ENCODE results near the gene TENT4A.

The TENT4A gene

DNA sequence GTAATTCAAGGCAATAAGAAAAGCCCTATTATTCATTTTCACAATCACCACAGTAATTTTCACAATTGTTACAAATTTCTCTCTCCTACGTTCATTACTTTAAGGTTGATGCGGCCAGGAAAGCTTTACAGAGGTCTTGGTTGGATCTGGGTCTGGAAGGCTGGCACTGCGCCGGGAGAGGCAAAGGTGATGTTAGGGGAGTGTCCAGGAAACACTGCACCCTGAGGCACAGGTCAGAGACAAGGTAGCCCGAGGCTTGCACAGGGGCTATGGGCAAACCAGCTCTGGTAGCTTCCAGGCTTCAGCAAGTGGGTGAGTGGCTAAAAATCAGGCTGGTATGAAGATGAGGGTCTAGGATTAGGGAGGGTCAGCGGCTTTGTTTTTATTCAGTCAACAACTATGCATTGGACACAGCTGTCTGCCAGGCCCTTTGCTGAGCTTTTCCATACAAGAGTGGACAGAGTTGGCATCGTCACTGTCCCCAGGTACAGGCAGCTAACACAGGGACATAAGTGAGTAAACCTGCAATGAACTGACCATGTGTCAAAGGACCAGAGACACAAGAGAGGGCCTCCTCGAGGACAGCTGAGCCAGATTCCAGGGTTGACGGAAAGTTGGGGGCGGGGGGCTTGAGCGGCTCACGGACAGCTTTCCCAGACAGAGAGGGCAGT is 12.4 kb upstream of the TENT4A start:
- DNase-seq (ENCODE audit: extremely low read depth, insufficient read length): no peak
- no peak overlapping the region for H3K4me3 ChIP-seq (replicated peaks; ENCODE audit: low read depth, low read length)
- TF ChIP-seq, protein P1, sequence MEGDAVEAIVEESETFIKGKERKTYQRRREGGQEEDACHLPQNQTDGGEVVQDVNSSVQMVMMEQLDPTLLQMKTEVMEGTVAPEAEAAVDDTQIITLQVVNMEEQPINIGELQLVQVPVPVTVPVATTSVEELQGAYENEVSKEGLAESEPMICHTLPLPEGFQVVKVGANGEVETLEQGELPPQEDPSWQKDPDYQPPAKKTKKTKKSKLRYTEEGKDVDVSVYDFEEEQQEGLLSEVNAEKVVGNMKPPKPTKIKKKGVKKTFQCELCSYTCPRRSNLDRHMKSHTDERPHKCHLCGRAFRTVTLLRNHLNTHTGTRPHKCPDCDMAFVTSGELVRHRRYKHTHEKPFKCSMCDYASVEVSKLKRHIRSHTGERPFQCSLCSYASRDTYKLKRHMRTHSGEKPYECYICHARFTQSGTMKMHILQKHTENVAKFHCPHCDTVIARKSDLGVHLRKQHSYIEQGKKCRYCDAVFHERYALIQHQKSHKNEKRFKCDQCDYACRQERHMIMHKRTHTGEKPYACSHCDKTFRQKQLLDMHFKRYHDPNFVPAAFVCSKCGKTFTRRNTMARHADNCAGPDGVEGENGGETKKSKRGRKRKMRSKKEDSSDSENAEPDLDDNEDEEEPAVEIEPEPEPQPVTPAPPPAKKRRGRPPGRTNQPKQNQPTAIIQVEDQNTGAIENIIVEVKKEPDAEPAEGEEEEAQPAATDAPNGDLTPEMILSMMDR (IDR thresholded peaks at IDR 0.05; ENCODE audit: insufficient read depth, low read length, poor library complexity, severe bottlenecking): no peak
- H3K36me3 ChIP-seq (ENCODE audit: control insufficient read depth, insufficient read depth, low read length): no peaks in the 10 kb centered on the region
- H3K27me3 ChIP-seq (replicated peaks; ENCODE audit: control insufficient read depth, insufficient read depth, low read length): no peaks in the 10 kb centered on the region

DNA sequence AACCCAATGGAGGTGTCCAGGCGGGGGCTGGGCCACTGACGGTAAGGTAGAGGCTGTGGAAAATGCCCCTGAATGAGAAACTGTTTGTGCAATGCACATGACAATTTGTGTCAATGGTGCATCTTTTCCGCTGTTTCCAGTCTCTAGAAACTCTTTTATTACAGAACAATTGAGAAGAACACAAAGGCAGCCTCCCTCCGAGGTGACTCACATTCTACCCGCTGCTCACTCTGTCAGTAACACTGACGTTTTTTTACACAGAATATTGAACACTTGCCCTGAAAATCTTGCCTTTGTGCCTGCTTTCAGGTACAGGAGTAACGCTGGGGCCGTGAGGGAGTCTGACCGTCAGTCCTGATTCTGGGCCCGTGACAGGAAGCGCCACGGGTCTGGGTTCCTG is 11.7 kb upstream of the TENT4A start:
- no peak for DNase-seq (ENCODE audit: extremely low read depth, insufficient read length)
- H3K4me3 ChIP-seq (replicated peaks; ENCODE audit: low read depth, low read length): no peak overlapping the region
- no peaks in the 10 kb centered on the region for H3K27me3 ChIP-seq (replicated peaks; ENCODE audit: control insufficient read depth, insufficient read depth, low read length)
- H3K36me3 ChIP-seq (ENCODE audit: control insufficient read depth, insufficient read depth, low read length): no peaks in the 10 kb centered on the region
- TF ChIP-seq, protein P1 (IDR thresholded peaks at IDR 0.05; ENCODE audit: insufficient read depth, low read length, poor library complexity, severe bottlenecking): no peak

DNA sequence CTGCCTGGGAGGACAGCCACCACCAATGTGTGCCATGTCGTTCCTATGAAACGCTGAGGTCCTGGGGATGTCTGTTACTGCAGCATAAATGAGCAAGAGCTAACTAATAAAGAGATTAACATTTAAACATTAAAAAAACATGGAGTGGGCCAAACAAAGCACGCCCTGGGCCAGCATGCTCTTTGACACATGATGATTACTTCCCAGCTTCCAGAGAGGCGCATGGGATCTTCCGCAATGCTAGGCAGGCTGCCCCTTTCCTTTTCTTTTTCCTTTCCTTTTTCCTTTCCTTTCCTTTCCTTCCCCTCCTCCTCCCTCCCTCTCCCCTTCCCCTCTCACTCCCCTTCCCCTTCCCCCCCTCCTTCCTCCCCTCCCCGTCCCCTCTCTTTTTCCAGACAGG is 10.6 kb upstream of the TENT4A start:
- no peaks in the 10 kb centered on the region for H3K36me3 ChIP-seq (ENCODE audit: control insufficient read depth, insufficient read depth, low read length)
- DNase-seq (ENCODE audit: extremely low read depth, insufficient read length): no peak
- TF ChIP-seq, protein P1 (IDR thresholded peaks at IDR 0.05; ENCODE audit: insufficient read depth, low read length, poor library complexity, severe bottlenecking): no peak

DNA sequence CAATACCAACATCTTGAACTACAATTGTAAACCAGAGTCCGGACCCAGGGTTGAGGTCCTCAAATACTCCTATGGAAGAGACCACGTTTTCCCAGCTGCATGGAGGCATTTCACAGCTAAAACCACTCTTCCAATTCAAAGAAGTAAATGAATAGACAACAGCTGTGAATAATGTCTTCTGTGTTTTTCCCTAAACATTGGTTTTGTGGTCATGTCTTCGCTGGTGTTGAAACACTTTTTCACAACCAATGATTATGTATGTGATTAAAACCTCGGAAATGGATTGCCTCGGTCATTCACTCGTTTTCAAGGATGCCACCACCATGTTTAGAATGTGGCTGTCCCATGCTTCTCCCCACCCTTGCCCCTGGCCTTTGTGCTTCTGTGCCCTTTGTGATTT is 9.4 kb upstream of the TENT4A start:
- TF ChIP-seq, protein P1 (IDR thresholded peaks at IDR 0.05; ENCODE audit: insufficient read depth, low read length, poor library complexity, severe bottlenecking): no peak
- no peak for DNase-seq (ENCODE audit: extremely low read depth, insufficient read length)
- Histone ChIP-seq H3K36me3 (ENCODE audit: control insufficient read depth, insufficient read depth, low read length) (no peaks in the 10 kb centered on the region), H3K27me3 (replicated peaks; ENCODE audit: control insufficient read depth, insufficient read depth, low read length) (no peaks in the 10 kb centered on the region), H3K4me3 (replicated peaks; ENCODE audit: low read depth, low read length) (no peak overlapping the region)

More for the DNA sequence above, 10.6 kb upstream of the TENT4A start:
- Histone ChIP-seq H3K27me3 (replicated peaks; ENCODE audit: control insufficient read depth, insufficient read depth, low read length) (no peaks in the 10 kb centered on the region), H3K4me3 (replicated peaks; ENCODE audit: low read depth, low read length) (no peak overlapping the region)

DNA sequence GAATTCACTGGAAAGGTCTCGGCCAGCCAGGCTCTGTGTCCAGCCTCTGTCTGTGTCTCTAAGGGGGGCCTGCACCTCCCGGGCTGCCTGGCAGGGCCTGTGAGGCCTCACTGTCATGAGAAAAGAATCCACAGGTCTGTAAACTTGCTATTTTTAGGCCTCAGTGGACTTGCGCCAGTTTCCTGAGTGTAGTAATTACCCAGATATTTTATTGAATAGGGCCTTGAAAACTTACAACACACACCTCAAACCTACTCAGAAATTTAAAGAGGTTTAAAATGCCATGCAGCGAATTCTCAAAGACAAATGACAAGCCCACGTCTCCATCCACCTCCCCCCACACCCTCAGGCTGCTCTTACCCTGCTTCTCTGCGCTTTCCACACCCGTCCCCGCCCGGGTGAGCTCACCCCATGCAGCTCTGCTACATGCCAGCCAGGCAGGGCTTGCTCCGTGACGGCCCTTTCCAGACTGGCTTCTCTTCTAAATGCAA is 8.8 kb upstream of the TENT4A start:
- Histone ChIP-seq H3K27me3 (replicated peaks; ENCODE audit: control insufficient read depth, insufficient read depth, low read length) (no peaks in the 10 kb centered on the region), H3K36me3 (ENCODE audit: control insufficient read depth, insufficient read depth, low read length) (no peaks in the 10 kb centered on the region), H3K4me3 (replicated peaks; ENCODE audit: low read depth, low read length) (no peak overlapping the region)
- DNase-seq (ENCODE audit: extremely low read depth, insufficient read length): no peak
- TF ChIP-seq, protein P1 (IDR thresholded peaks at IDR 0.05; ENCODE audit: insufficient read depth, low read length, poor library complexity, severe bottlenecking): no peak

Measured in GM06990 (cell line).